ENCODE results near the gene GABRG1. TPM values are rescaled to one million over a fixed set of nuclear protein-coding genes. Genes with fewer than 3 reads are reported as not detected.

The GABRG1 gene
- total RNA-seq, 1 donor from 2014 or later = not detected

- POLR2A ChIA-PET = no interaction called here
- Mint-ChIP-seq H3K4me3 (no peak overlapping the region), H3K9me3 (peaks cover 3% of the 10 kb centered on the region), H3K36me3 (ENCODE audit: low read depth) (no peaks in the 10 kb centered on the region), H3K27me3 (no peaks in the 10 kb centered on the region), H3K4me1 (no peaks in the 10 kb centered on the region), H3K27ac (no peak overlapping the region)
- no peak for DNase-seq
- ATAC-seq (ENCODE audit: low read depth) = no peak
- intact Hi-C loops (cut with micrococcal nuclease) = no loop called here
- CTCF ChIA-PET = no interaction called here
- no peak for TF ChIP-seq CTCF (IDR thresholded peaks at IDR 0.05)
Observed at GRCh38 chr4:45992728-45993127, 131.1 kb downstream of the GABRG1 start.

- no peak for TF ChIP-seq CTCF (IDR thresholded peaks at IDR 0.05)
- ChIA-PET POLR2A (no interaction called here), CTCF (no interaction called here)
- ATAC-seq (ENCODE audit: low read depth) (no peak), DNase-seq (no peak)
- intact Hi-C loops (cut with micrococcal nuclease) = no loop called here
- Mint-ChIP-seq H3K36me3 (ENCODE audit: low read depth) (no peaks in the 10 kb centered on the region), H3K27me3 (no peaks in the 10 kb centered on the region), H3K4me3 (no peak overlapping the region), H3K9me3 (peaks cover 6% of the 10 kb centered on the region), H3K27ac (no peak overlapping the region), H3K4me1 (no peaks in the 10 kb centered on the region)
Observed at GRCh38 chr4:45989775-45990174, 134.1 kb downstream of the GABRG1 start.

- Mint-ChIP-seq H3K4me3 (no peak overlapping the region), H3K36me3 (ENCODE audit: low read depth) (no peaks in the 10 kb centered on the region), H3K9me3 (peaks cover 6% of the 10 kb centered on the region), H3K27me3 (no peaks in the 10 kb centered on the region), H3K27ac (no peak overlapping the region), H3K4me1 (no peaks in the 10 kb centered on the region)
- DNase-seq (no peak), ATAC-seq (ENCODE audit: low read depth) (no peak)
- intact Hi-C loops (cut with micrococcal nuclease) = no loop called here
- ChIA-PET CTCF (no interaction called here), POLR2A (no interaction called here)
- no peak for TF ChIP-seq CTCF (IDR thresholded peaks at IDR 0.05)
Observed at GRCh38 chr4:45987858-45988257, 136.0 kb downstream of the GABRG1 start.

Measured in activated B cell treated with CpG ODN at 0.5 μM for 24 hours (primary cell).